Esophagus muscularis mucosa (tissue), 3 donors: ENCODE measurements around the gene NOTCH4.

Source experiments
- POLR2A ChIP-seq: fragments of 450-650 bp; IDR thresholded peaks from one replicate; pipeline ENCODE4 v1.6.1; 2017; ENCODE audit warnings: antibody characterized with exemption, moderate library complexity, mild to moderate bottlenecking, low read depth
- TF ChIP-seq, protein P1 (sequence below), 3 experiments: fragments of 200-600 bp in 2 of 3; fragments of 450-650 bp in 1 of 3; sonication (generic) in 2 of 3; IDR thresholded peaks; one replicate each; pipeline ENCODE4 v1.5.1; 2017 to 2019; ENCODE audit warnings: antibody characterized with exemption in 3 of 3, mild to moderate bottlenecking in 2 of 3, moderate library complexity in 1 of 3

DNA sequence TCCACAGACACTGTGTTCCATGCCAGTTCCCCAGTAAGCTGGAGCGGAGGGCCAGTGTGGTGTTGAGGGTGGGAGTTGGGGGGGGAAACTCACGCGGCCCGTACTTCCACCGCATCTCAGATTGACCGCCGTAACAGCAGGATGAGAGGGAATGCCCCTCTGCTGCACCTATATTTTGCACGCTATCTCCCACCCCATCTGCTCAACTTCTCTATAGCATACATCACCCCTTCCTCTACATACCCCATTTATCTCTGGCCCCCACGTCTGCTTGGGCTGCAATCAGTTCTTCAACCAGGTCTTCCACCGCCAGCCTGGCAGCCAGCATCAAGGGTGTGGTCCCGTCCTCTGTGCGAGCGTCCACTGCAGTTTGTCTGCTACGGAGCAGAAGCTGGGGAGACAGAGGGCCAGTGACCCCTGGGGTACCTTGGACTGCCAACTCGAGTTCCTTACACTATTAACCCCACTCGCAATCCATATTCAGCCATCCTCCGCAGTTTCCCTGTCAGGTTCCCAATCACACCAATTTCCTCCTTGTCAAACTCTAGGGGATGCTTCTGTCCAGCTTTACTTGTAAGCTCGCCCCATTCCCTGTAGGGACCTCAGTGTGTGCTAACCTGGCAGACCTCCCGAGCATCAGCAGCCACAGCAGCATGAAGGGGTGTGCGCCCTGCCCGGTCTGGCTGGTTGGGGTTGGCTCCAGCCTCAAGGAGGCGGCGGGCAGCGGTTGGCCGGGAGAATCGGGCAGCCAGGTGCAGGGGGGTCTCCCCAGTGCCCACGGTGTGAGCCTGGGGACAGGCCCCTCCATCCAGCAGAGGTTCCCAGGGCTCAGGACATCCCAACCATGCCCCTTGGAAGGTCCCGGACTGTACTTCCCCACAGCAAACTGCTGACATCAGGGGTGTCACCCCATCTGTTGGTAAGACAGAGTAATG, 26.9 kb downstream of the NOTCH4 start:
- TF ChIP-seq, protein P1, sequence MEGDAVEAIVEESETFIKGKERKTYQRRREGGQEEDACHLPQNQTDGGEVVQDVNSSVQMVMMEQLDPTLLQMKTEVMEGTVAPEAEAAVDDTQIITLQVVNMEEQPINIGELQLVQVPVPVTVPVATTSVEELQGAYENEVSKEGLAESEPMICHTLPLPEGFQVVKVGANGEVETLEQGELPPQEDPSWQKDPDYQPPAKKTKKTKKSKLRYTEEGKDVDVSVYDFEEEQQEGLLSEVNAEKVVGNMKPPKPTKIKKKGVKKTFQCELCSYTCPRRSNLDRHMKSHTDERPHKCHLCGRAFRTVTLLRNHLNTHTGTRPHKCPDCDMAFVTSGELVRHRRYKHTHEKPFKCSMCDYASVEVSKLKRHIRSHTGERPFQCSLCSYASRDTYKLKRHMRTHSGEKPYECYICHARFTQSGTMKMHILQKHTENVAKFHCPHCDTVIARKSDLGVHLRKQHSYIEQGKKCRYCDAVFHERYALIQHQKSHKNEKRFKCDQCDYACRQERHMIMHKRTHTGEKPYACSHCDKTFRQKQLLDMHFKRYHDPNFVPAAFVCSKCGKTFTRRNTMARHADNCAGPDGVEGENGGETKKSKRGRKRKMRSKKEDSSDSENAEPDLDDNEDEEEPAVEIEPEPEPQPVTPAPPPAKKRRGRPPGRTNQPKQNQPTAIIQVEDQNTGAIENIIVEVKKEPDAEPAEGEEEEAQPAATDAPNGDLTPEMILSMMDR (IDR thresholded peaks at IDR 0.05): no peak
- TF ChIP-seq POLR2A: no peak
